GM12878 (cell line): ENCODE results near the gene CMC4. TPM values are rescaled to one million over a fixed set of nuclear protein-coding genes. Genes with fewer than 3 reads are reported as not detected.
A peak's percentile ranks its signal among the peaks of the same experiment; 100 is the strongest.

Source experiments
- ATAC-seq: fragments of 200-7000 bp; cut with Tn5 transposase; 3 replicates; pipeline ENCODE4 v1.9.1; 2020; ENCODE audit warnings: mild to moderate bottlenecking, moderate library complexity
- BruUV-seq: library from RNA; stranded (reverse); fragments of 400-500 nt; replicated peaks from 2 replicates; lab custom pipeline; 2021; lab: Mats Ljungman, UMichigan
- CTCF ChIA-PET: fragments of 300-600 bp; sonication (Branson Sonifier 250); formaldehyde crosslinking; extraction: SDS; loops from one replicate; lab custom pipeline; 2021; ENCODE audit warnings: inconsistent platforms; lab: Yijun Ruan, JAX
- POLR2A ChIA-PET: fragments of 350-600 bp; formaldehyde crosslinking; extraction: SDS; loops from one replicate; lab custom pipeline; 2021; ENCODE audit warnings: inconsistent platforms; lab: Charles Lee
- RAD21 ChIA-PET: fragments of 300-600 bp; sonication (Branson Sonifier 250); formaldehyde crosslinking; loops from one replicate; lab custom pipeline; 2023; ENCODE audit warnings: antibody characterized with exemption; ENCODE audit not compliant: unreplicated experiment; lab: Charles Lee
- SMC1A ChIA-PET: fragments of 300-600 bp; sonication (Branson Sonifier 250); formaldehyde crosslinking; loops from one replicate; lab custom pipeline; 2023; ENCODE audit not compliant: unreplicated experiment, uncharacterized antibody; lab: Charles Lee
- DNase-seq: peaks from one replicate; pipeline ENCODE4 v3.0.0-alpha.2; 2011; ENCODE audit warnings: low read depth, low spot score
- FAIRE-seq: peaks from 3 replicates; lab custom pipeline; 2011; peaks lifted over from hg19 to GRCh38; lab: Jason Lieb, UNC
- H2AFZ ChIP-seq: 2 replicates; pipeline ENCODE4 v1.6.0; 2011; ENCODE audit warnings: low read depth, low read length, control low read depth; ENCODE audit not compliant: control insufficient read depth
- H3K27ac ChIP-seq: 2 replicates; pipeline ENCODE4 v1.5.1; 2011; ENCODE audit warnings: control low read depth; ENCODE audit not compliant: control insufficient read depth, insufficient read depth
- H3K27me3 ChIP-seq, 2 experiments: replicated peaks in 1 of 2; 2 replicates each; pipeline versions ENCODE4 v1.6.0 to v1.6.1; 2011; ENCODE audit warnings: low read length in 1 of 2; ENCODE audit not compliant: control insufficient read depth in 2 of 2, insufficient read depth in 2 of 2
- H3K36me3 ChIP-seq, 2 experiments: 2 replicates each; pipeline ENCODE4 v1.5.1; 2011; ENCODE audit warnings: low read length in 1 of 2; ENCODE audit not compliant: control insufficient read depth in 2 of 2, insufficient read depth in 2 of 2
- H3K4me1 ChIP-seq: 2 replicates; pipeline ENCODE4 v1.6.1; 2011; ENCODE audit warnings: mild to moderate bottlenecking, low read length, moderate library complexity, mixed read lengths; ENCODE audit not compliant: control insufficient read depth, insufficient read depth
- H3K4me2 ChIP-seq: 2 replicates; pipeline ENCODE4 v1.6.0; 2011; ENCODE audit warnings: control low read depth; ENCODE audit not compliant: control insufficient read depth, insufficient read depth
- H3K4me3 ChIP-seq: fragments of 200-600 bp; sonication (generic); 2 replicates; pipeline ENCODE4 v1.5.1; 2016
- H3K79me2 ChIP-seq: 2 replicates; pipeline ENCODE4 v1.6.0; 2011; ENCODE audit warnings: low read length; ENCODE audit not compliant: control insufficient read depth, insufficient read depth
- H3K9ac ChIP-seq: 2 replicates; pipeline ENCODE4 v1.8.0; 2011; ENCODE audit warnings: low read length, control low read depth, mixed read lengths; ENCODE audit not compliant: control insufficient read depth, insufficient read depth
- H3K9me3 ChIP-seq: replicated peaks from 3 replicates; pipeline ENCODE4 v1.5.1; 2011; ENCODE audit warnings: mild to moderate bottlenecking, low read length; ENCODE audit not compliant: control insufficient read depth, insufficient read depth
- H4K20me1 ChIP-seq: 2 replicates; pipeline ENCODE4 v1.6.0; 2011; ENCODE audit not compliant: control insufficient read depth, insufficient read depth
- E2F8 ChIP-seq: fragments of 450-650 bp; IDR thresholded peaks from 2 replicates; pipeline ENCODE4 v1.6.1; 2018; ENCODE audit warnings: mild to moderate bottlenecking, low read depth, moderate library complexity; ENCODE audit not compliant: partially characterized antibody
- EGR1 ChIP-seq, 2 experiments: IDR thresholded peaks; 1 replicate in 1 of 2; 2 replicates in 1 of 2; pipeline ENCODE4 v1.6.1; 2011 to 2012; ENCODE audit warnings: low read depth in 2 of 2, low read length in 2 of 2, borderline replicate concordance in 1 of 2, mild to moderate bottlenecking in 1 of 2, moderate library complexity in 1 of 2
- ESRRA ChIP-seq: IDR thresholded peaks from 2 replicates; pipeline ENCODE4 v1.6.1; 2012; ENCODE audit warnings: mild to moderate bottlenecking, low read length, improper control_type of control experiment
- KDM1A ChIP-seq: fragments of 200-600 bp; sonication (generic); IDR thresholded peaks from 2 replicates; pipeline ENCODE4 v1.6.1; 2016; ENCODE audit warnings: borderline replicate concordance
- MTA2 ChIP-seq: fragments of 450-650 bp; IDR thresholded peaks from 2 replicates; pipeline ENCODE4 v1.6.1; 2016; ENCODE audit warnings: low read depth, mild to moderate bottlenecking, moderate library complexity
- MYC ChIP-seq: IDR thresholded peaks from 2 replicates; pipeline ENCODE4 v1.6.1; 2011; ENCODE audit warnings: mild to moderate bottlenecking, low read length, moderate library complexity, inconsistent platforms; ENCODE audit not compliant: insufficient read depth, insufficient replicate concordance, insufficient read length, severe bottlenecking
- SRF ChIP-seq, 2 experiments: IDR thresholded peaks; 2 replicates each; pipeline ENCODE4 v1.6.1; 2011; ENCODE audit warnings: low read depth in 2 of 2, low read length in 2 of 2, mild to moderate bottlenecking in 1 of 2, moderate library complexity in 1 of 2
- ZBED1 ChIP-seq: IDR thresholded peaks from 2 replicates; pipeline ENCODE4 v1.6.1; 2016; ENCODE audit warnings: borderline replicate concordance
- ZNF384 ChIP-seq: IDR thresholded peaks from 2 replicates; pipeline ENCODE4 v1.6.1; 2012; ENCODE audit warnings: low read depth, mild to moderate bottlenecking, low read length, improper control_type of control experiment, borderline replicate concordance
- WGBS: methylation state at CpG from one replicate; pipeline ENCODE4 v1.1.6; 2016; ENCODE audit warnings: low lambda C conversion rate; ENCODE audit not compliant: insufficient replicate concordance, insufficient coverage; ENCODE audit errors: missing lambda C conversion rate; 5-methylcytosine and 5-hydroxymethylcytosine counted together
- in situ Hi-C: fragments of 300-500 bp; cut with MboI; formaldehyde crosslinking; loops from 9 replicates; pipeline ENCODE4 v1.14.3; 2018; ENCODE audit warnings: mixed read lengths
- intact Hi-C: fragments of 100-400 bp; cut with micrococcal nuclease; formaldehyde crosslinking; loops from one replicate; pipeline ENCODE4 v1.14.2; 2022; ENCODE audit not compliant: unreplicated experiment
- polyA plus RNA-seq, 11 experiments: library from polyadenylated mRNA; depleted of rRNA in 4 of 11; unstranded in 6 of 11; stranded (reverse) in 5 of 11; fragments of >200 nt; fragmentation: Nextera tagmentation in 4 of 11; fragmentation: Illumina TruSeq in 1 of 11; extraction: Ambion mirVana in 4 of 11; extraction: Trizol in 1 of 11; gene quantifications; 1 replicate in 1 of 11; 2 replicates in 10 of 11; pipeline versions ENCODE4 v1.2.1 to v1.2.3, GENCODE V29; 2011 to 2016; ENCODE audit warnings: inconsistent platforms in 2 of 11, missing spikeins in 2 of 11, low read depth in 1 of 11
- total RNA-seq, 4 experiments: library from RNA; depleted of rRNA in 3 of 4; stranded (reverse); fragments of >200 nt in 3 of 4; fragmentation: Illumina TruSeq in 1 of 4; extraction: Trizol in 1 of 4; gene quantifications; 2 replicates each; pipeline versions ENCODE4 v1.2.1 to v1.2.3, GENCODE V29; 2013 to 2021

CMC4 gene
- total and polyA plus RNA-seq, 10 of the 15 experiments (the other 5 are each of a cell fraction or from before 2014, with no cell fraction given) = 5.8 to 36.4 (median 21.0) TPM

- 0 out of 3 replicates have a peak, but pooled peaks of 1 of the 2 experiments have one; percentile 15 for TF ChIP-seq EGR1 (IDR thresholded peaks at IDR 0.05; ENCODE audit: borderline replicate concordance in 1 of 2, low read depth in 2 of 2, low read length in 2 of 2)
- TF ChIP-seq E2F8 = no peak
Observed at GRCh38 chrX:155056877-155057792, 13.8 kb downstream of the CMC4 start (continued).

GRCh38 chrX:155056471-155056870 is 14.5 kb downstream of the CMC4 start:
- H3K27ac ChIP-seq = no peak overlapping the region; the same call in 1 of the 2 replicates

More at GRCh38 chrX:155056471-155056870, 14.5 kb downstream of the CMC4 start:
- no peaks in the 10 kb centered on the region for H3K79me2 ChIP-seq
- no peaks in the 10 kb centered on the region for H3K9me3 ChIP-seq
- WGBS = 54% methylated on average over 1 of the region's 1 CpG
- DNase-seq = no peak
- no peak overlapping the region for H3K4me2 ChIP-seq
- no peaks in the 10 kb centered on the region; a peak in 2 of 4 replicates for H3K36me3 ChIP-seq
- H3K9ac ChIP-seq = no peak overlapping the region
- no peaks in the 10 kb centered on the region; the same call in 1 of the 2 replicates for H3K4me1 ChIP-seq
- TF ChIP-seq MTA2 (no peak), SRF (IDR thresholded peaks at IDR 0.05; ENCODE audit: low read depth in 2 of 2, low read length in 2 of 2) (peak; percentile 44 to 88; a peak in 3 of 4 replicates), MYC (no peak), ESRRA (no peak), ZNF384 (no peak), KDM1A (no peak), ZBED1 (no peak)
- H2AFZ ChIP-seq = no peak overlapping the region
- ChIA-PET SMC1A (interaction anchor here (0.6 to 5.2 kb wide), 14 partner anchors 9 to 139 kb away, joined by 3 to 145 read pairs (median 4); partner anchors contain the start of genes F8 and FUNDC2), CTCF (interaction anchor here (0.8 to 6.4 kb wide), 18 partner anchors 8 to 230 kb away, joined by 3 to 181 read pairs (median 4); partner anchors contain the start of gene FUNDC2), POLR2A (interaction anchor here (0.6 kb wide), 1 partner anchor 507 kb away, joined by 4 read pairs; no protein-coding TSS in a partner anchor), RAD21 (interaction anchor here (1.0 to 3.4 kb wide), 8 partner anchors 10 to 138 kb away, joined by 4 to 29 read pairs (median 10); no protein-coding TSS in a partner anchor)
- intact Hi-C loops (loop anchor here (2.0 to 5.0 kb wide), 2 partner anchors 30 to 139 kb away; partner anchors contain the start of gene FUNDC2), in situ Hi-C loops (loop anchor here (5.0 kb wide), 1 partner anchor 74 kb away; no protein-coding TSS in a partner anchor)
- BruUV-seq = no TSS peak
- no peak for FAIRE-seq
- peak; percentile 45 for ATAC-seq
- no peaks in the 10 kb centered on the region for H4K20me1 ChIP-seq
- no peaks in the 10 kb centered on the region for H3K27me3 ChIP-seq
- H3K4me3 ChIP-seq = no peak overlapping the region
